Upper lobe of left lung (tissue), 4 donors: ENCODE measurements around the gene CAST.

Experiments
- CTCF ChIP-seq, 6 experiments: fragments of 450-650 bp in 4 of 6; fragments of 200-600 bp in 2 of 6; sonication (generic) in 2 of 6; IDR thresholded peaks; one replicate each; pipeline ENCODE4 v1.5.1; 2016 to 2019; ENCODE audit warnings: antibody characterized with exemption in 6 of 6
- EP300 ChIP-seq, 4 donors: sonication (generic); formaldehyde crosslinking; IDR thresholded peaks; one replicate each; pipeline ENCODE4 v1.5.1; 2017; ENCODE audit warnings: antibody characterized with exemption in 4 of 4, control low read depth in 2 of 4
- POLR2AphosphoS5 ChIP-seq, 2 donors: sonication (generic); formaldehyde crosslinking; IDR thresholded peaks; one replicate each; pipeline ENCODE4 v1.5.1; 2017; ENCODE audit warnings: antibody characterized with exemption in 2 of 2

GRCh38 chr5:96788112-96788749 lies 126.1 kb downstream of the CAST start:
- TF ChIP-seq POLR2AphosphoS5 (IDR thresholded peaks at IDR 0.05) (no peak), EP300 (IDR thresholded peaks at IDR 0.05) (no peak), CTCF (IDR thresholded peaks at IDR 0.05) (no peak)
